Ectodermal cell (in vitro differentiated cells): ENCODE data around the gene DNAH1.

ENCODE experiments used
- H3K27ac ChIP-seq: 2 replicates; pipeline ENCODE4 v1.7.0; 2013; ENCODE audit warnings: mild to moderate bottlenecking, low read depth, low read length; ENCODE audit not compliant: insufficient read depth, poor library complexity, severe bottlenecking
- H3K27me3 ChIP-seq: 2 replicates; pipeline ENCODE4 v1.7.0; 2013; ENCODE audit warnings: mild to moderate bottlenecking, low read length; ENCODE audit not compliant: insufficient read depth, control insufficient read depth, poor library complexity, severe bottlenecking
- H3K36me3 ChIP-seq: one replicate; pipeline ENCODE4 v1.7.0; 2013; ENCODE audit warnings: low read length; ENCODE audit not compliant: control insufficient read depth, insufficient read depth
- H3K4me1 ChIP-seq: one replicate; pipeline ENCODE4 v1.7.0; 2013; ENCODE audit warnings: low read length; ENCODE audit not compliant: control insufficient read depth, insufficient read depth
- H3K4me3 ChIP-seq: 2 replicates; pipeline ENCODE4 v1.7.0; 2013; ENCODE audit warnings: low read depth, low read length, control low read depth; ENCODE audit not compliant: insufficient read depth
- H3K9me3 ChIP-seq: 2 replicates; pipeline ENCODE4 v1.7.0; 2013; ENCODE audit warnings: mild to moderate bottlenecking, low read length, moderate library complexity; ENCODE audit not compliant: control insufficient read depth
- WGBS, 2 experiments: methylation state at CpG; one replicate each; pipeline ENCODE4 v1.1.7; 2013; ENCODE audit warnings: missing lambda C conversion rate in 2 of 2; 5-methylcytosine and 5-hydroxymethylcytosine counted together

Gene DNAH1

GRCh38 chr3:52402101-52402521 lies 86.0 kb downstream of the DNAH1 start:
- Histone ChIP-seq H3K4me1 (no peaks in the 10 kb centered on the region), H3K4me3 (no peak overlapping the region), H3K36me3 (peaks cover 38% of the 10 kb centered on the region), H3K27me3 (no peaks in the 10 kb centered on the region), H3K27ac (no peak overlapping the region), H3K9me3 (no peaks in the 10 kb centered on the region)
- WGBS, 2 experiments, result 95 to 97% methylated on average over 16 of the region's 16 CpGs

GRCh38 chr3:52402706-52403270 lies 86.7 kb downstream of the DNAH1 start:
- H3K4me3 ChIP-seq, result no peak overlapping the region
- peaks cover 44% of the 10 kb centered on the region for H3K36me3 ChIP-seq
- WGBS, 2 experiments, result 92 to 95% methylated on average over 11 of the region's 11 CpGs
- H3K4me1 ChIP-seq, result no peaks in the 10 kb centered on the region
- H3K27me3 ChIP-seq, result no peaks in the 10 kb centered on the region
- no peaks in the 10 kb centered on the region for H3K9me3 ChIP-seq
- H3K27ac ChIP-seq, result no peak overlapping the region

- Histone ChIP-seq H3K36me3 (peaks cover 50% of the 10 kb centered on the region), H3K9me3 (no peaks in the 10 kb centered on the region), H3K27ac (no peak overlapping the region), H3K4me1 (peaks cover under 1% of the 10 kb centered on the region), H3K27me3 (no peaks in the 10 kb centered on the region), H3K4me3 (no peak overlapping the region)
- WGBS, 2 experiments, result 96 to 98% methylated on average over 19 of the region's 19 CpGs
These were observed 87.2 kb downstream of the DNAH1 start for GRCh38 chr3:52403271-52403841.

- Histone ChIP-seq H3K27ac (no peak overlapping the region), H3K36me3 (peaks cover 52% of the 10 kb centered on the region)
- 92 to 94% methylated on average over 3 of the region's 3 CpGs for WGBS, 2 experiments
These were observed 87.8 kb downstream of the DNAH1 start for GRCh38 chr3:52403955-52404354.

GRCh38 chr3:52404391-52404790 lies 88.3 kb downstream of the DNAH1 start:
- Histone ChIP-seq H3K9me3 (no peaks in the 10 kb centered on the region), H3K4me1 (peaks cover 9% of the 10 kb centered on the region), H3K27me3 (no peaks in the 10 kb centered on the region), H3K36me3 (peaks cover 52% of the 10 kb centered on the region), H3K27ac (no peak overlapping the region), H3K4me3 (no peak overlapping the region)
- WGBS, 2 experiments, result 94 to 95% methylated on average over 10 of the region's 10 CpGs

More at GRCh38 chr3:52403955-52404354, 87.8 kb downstream of the DNAH1 start:
- Histone ChIP-seq H3K9me3 (no peaks in the 10 kb centered on the region), H3K4me1 (peaks cover 7% of the 10 kb centered on the region), H3K4me3 (no peak overlapping the region), H3K27me3 (no peaks in the 10 kb centered on the region)

GRCh38 chr3:52405066-52405465 lies 88.9 kb downstream of the DNAH1 start:
- 94 to 97% methylated on average over 6 of the region's 6 CpGs for WGBS, 2 experiments
- H3K4me3 ChIP-seq, result no peak overlapping the region
- H3K27ac ChIP-seq, result no peak overlapping the region
- H3K4me1 ChIP-seq, result peaks cover 9% of the 10 kb centered on the region
- H3K27me3 ChIP-seq, result no peaks in the 10 kb centered on the region
- no peaks in the 10 kb centered on the region for H3K9me3 ChIP-seq
- peaks cover 52% of the 10 kb centered on the region for H3K36me3 ChIP-seq

- H3K4me1 ChIP-seq, result peaks cover 9% of the 10 kb centered on the region
- no peak overlapping the region for H3K4me3 ChIP-seq
- no peak overlapping the region for H3K27ac ChIP-seq
- WGBS, 2 experiments, result 93 to 95% methylated on average over 4 of the region's 4 CpGs
- peaks cover 52% of the 10 kb centered on the region for H3K36me3 ChIP-seq
- no peaks in the 10 kb centered on the region for H3K27me3 ChIP-seq
- H3K9me3 ChIP-seq, result no peaks in the 10 kb centered on the region
These were observed 89.5 kb downstream of the DNAH1 start for GRCh38 chr3:52405601-52406110.

- Histone ChIP-seq H3K4me1 (peaks cover 10% of the 10 kb centered on the region), H3K4me3 (no peak overlapping the region), H3K36me3 (peaks cover 52% of the 10 kb centered on the region), H3K9me3 (no peaks in the 10 kb centered on the region), H3K27me3 (peaks cover under 1% of the 10 kb centered on the region), H3K27ac (no peak overlapping the region)
- 94 to 97% methylated on average over 11 of the region's 11 CpGs for WGBS, 2 experiments
These were observed 90.1 kb downstream of the DNAH1 start for GRCh38 chr3:52406231-52406661.

GRCh38 chr3:52406791-52407510 lies 90.8 kb downstream of the DNAH1 start:
- Histone ChIP-seq H3K4me3 (no peak overlapping the region), H3K27ac (no peak overlapping the region), H3K36me3 (peaks cover 52% of the 10 kb centered on the region), H3K9me3 (no peaks in the 10 kb centered on the region), H3K4me1 (peaks cover 16% of the 10 kb centered on the region), H3K27me3 (peaks cover 5% of the 10 kb centered on the region)
- 96 to 97% methylated on average over 20 of the region's 20 CpGs for WGBS, 2 experiments

GRCh38 chr3:52407779-52408178 lies 91.7 kb downstream of the DNAH1 start:
- Histone ChIP-seq H3K27ac (no peak overlapping the region), H3K9me3 (no peaks in the 10 kb centered on the region), H3K4me1 (peaks cover 16% of the 10 kb centered on the region), H3K36me3 (peaks cover 45% of the 10 kb centered on the region), H3K4me3 (no peak overlapping the region), H3K27me3 (peaks cover 5% of the 10 kb centered on the region)
- WGBS, 2 experiments, result 92 to 96% methylated on average over 3 of the region's 3 CpGs
